SK-N-SH treated with all-trans-retinoic acid at 6 μM for 48 hours (cell line): Measurements from ENCODE around the gene PRRG4.

Experiments
- ATAC-seq: fragments of 200-7000 bp; cut with Tn5 transposase; 3 replicates; pipeline ENCODE4 v1.9.1; 2020; ENCODE audit warnings: mild to moderate bottlenecking, moderate library complexity
- ARNTL ChIP-seq: fragments of 450-650 bp; formaldehyde crosslinking; IDR thresholded peaks from 2 replicates; pipeline ENCODE4 v1.5.0; 2020; ENCODE audit warnings: low read depth, mild to moderate bottlenecking, moderate library complexity, borderline replicate concordance
- CSDC2 ChIP-seq: fragments of 250-450 bp; sonication (Bioruptor Pico); IDR thresholded peaks from 2 replicates; pipeline ENCODE4 v1.5.0; 2020; ENCODE audit warnings: mild to moderate bottlenecking, moderate library complexity
- ESRRG ChIP-seq: fragments of 250-450 bp; sonication (Bioruptor Pico); IDR thresholded peaks from 2 replicates; pipeline ENCODE4 v1.6.1; 2021; ENCODE audit warnings: mild to moderate bottlenecking
- GLIS3 ChIP-seq: fragments of 250-450 bp; sonication (Bioruptor Pico); IDR thresholded peaks from 2 replicates; pipeline ENCODE4 v1.5.0; 2020; ENCODE audit warnings: mild to moderate bottlenecking, moderate library complexity
- ISL1 ChIP-seq: fragments of 250-450 bp; sonication (Bioruptor Pico); IDR thresholded peaks from 2 replicates; pipeline ENCODE4 v2.1.2; 2022; ENCODE audit warnings: mild to moderate bottlenecking, moderate library complexity
- OSR1 ChIP-seq: fragments of 250-450 bp; sonication (Bioruptor Pico); IDR thresholded peaks from 2 replicates; pipeline ENCODE4 v1.8.0; 2022; ENCODE audit warnings: moderate library complexity, mild to moderate bottlenecking, inconsistent platforms
- RARB ChIP-seq: fragments of 250-450 bp; sonication (Bioruptor Pico); IDR thresholded peaks from 2 replicates; pipeline ENCODE4 v1.8.0; 2021; ENCODE audit warnings: mild to moderate bottlenecking, moderate library complexity
- SNAI2 ChIP-seq: fragments of 250-450 bp; sonication (Bioruptor Pico); IDR thresholded peaks from 2 replicates; pipeline ENCODE4 v1.5.0; 2020; ENCODE audit warnings: mild to moderate bottlenecking, moderate library complexity
- TCF4 ChIP-seq: fragments of 250-450 bp; sonication (Bioruptor Pico); IDR thresholded peaks from 2 replicates; pipeline ENCODE4 v1.8.0; 2021; ENCODE audit warnings: mild to moderate bottlenecking, moderate library complexity, borderline replicate concordance
- TOX ChIP-seq: fragments of 250-450 bp; sonication (Bioruptor Pico); IDR thresholded peaks from 2 replicates; pipeline ENCODE4 v1.8.0; 2021; ENCODE audit warnings: mild to moderate bottlenecking, moderate library complexity, borderline replicate concordance
- ZC3H10 ChIP-seq: fragments of 250-450 bp; sonication (Bioruptor Pico); IDR thresholded peaks from 2 replicates; pipeline ENCODE4 v1.5.1; 2021; ENCODE audit warnings: mild to moderate bottlenecking, moderate library complexity
- ZFP3 ChIP-seq: fragments of 250-450 bp; sonication (Bioruptor Pico); IDR thresholded peaks from 2 replicates; pipeline ENCODE4 v1.5.0; 2020; ENCODE audit warnings: mild to moderate bottlenecking, moderate library complexity
- ZFP30 ChIP-seq: fragments of 450-650 bp; formaldehyde crosslinking; IDR thresholded peaks from 2 replicates; pipeline ENCODE4 v1.5.0; 2022; ENCODE audit warnings: mild to moderate bottlenecking, moderate library complexity
- ZNF565 ChIP-seq: fragments of 450-650 bp; formaldehyde crosslinking; conservative IDR thresholded peaks from 2 replicates; pipeline ENCODE4 v1.5.0; 2020; ENCODE audit warnings: low read depth, mild to moderate bottlenecking, moderate library complexity
- ZNF70 ChIP-seq: fragments of 450-650 bp; formaldehyde crosslinking; IDR thresholded peaks from 2 replicates; pipeline ENCODE4 v1.5.0; 2020; ENCODE audit warnings: mild to moderate bottlenecking, moderate library complexity
- ZNF8 ChIP-seq: fragments of 450-650 bp; formaldehyde crosslinking; IDR thresholded peaks from 2 replicates; pipeline ENCODE4 v1.5.0; 2020; ENCODE audit warnings: mild to moderate bottlenecking, moderate library complexity
- TF ChIP-seq, protein P1 (sequence below): fragments of 250-450 bp; sonication (Bioruptor Pico); IDR thresholded peaks from 2 replicates; pipeline ENCODE4 v1.8.0; 2021; ENCODE audit warnings: low read depth, mild to moderate bottlenecking, moderate library complexity, borderline replicate concordance
- TF ChIP-seq, protein P2 (sequence below): fragments of 250-450 bp; sonication (Bioruptor Pico); IDR thresholded peaks from 2 replicates; pipeline ENCODE4 v1.5.1; 2020; ENCODE audit warnings: low read depth, mild to moderate bottlenecking, moderate library complexity
- TF ChIP-seq, protein P3 (sequence below): fragments of 250-450 bp; sonication (Bioruptor Pico); IDR thresholded peaks from 2 replicates; pipeline ENCODE4 v1.8.0; 2020; ENCODE audit warnings: mild to moderate bottlenecking, moderate library complexity, borderline replicate concordance
- TF ChIP-seq, protein P4 (sequence below): fragments of 250-450 bp; sonication (Bioruptor Pico); IDR thresholded peaks from 2 replicates; pipeline ENCODE4 v1.5.1; 2021; ENCODE audit warnings: mild to moderate bottlenecking, moderate library complexity
- TF ChIP-seq, protein P5 (sequence below): fragments of 250-450 bp; sonication (Bioruptor Pico); IDR thresholded peaks from 2 replicates; pipeline ENCODE4 v1.5.0; 2020; ENCODE audit warnings: mild to moderate bottlenecking, moderate library complexity

Gene PRRG4

DNA sequence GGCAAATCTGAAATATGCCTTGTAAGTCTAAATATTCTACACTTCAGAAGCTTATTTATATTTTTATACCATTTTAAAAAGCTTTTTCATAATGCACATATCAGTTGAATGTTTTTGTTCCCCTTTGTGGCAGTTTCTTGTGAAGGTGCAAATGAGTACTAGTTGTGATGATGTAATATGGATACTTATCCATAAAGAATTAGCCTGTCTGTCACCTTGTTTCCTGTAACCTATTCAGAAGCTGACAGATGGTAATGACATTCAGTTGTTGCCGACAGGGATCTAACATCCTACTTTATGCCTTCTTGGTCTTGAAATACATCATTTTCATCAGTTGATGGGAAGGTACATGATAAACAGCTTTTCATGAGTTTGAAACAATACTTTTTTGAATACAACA, 65.7 kb downstream of the PRRG4 start:
- TF ChIP-seq ZFP3 (CRISPR knock-in tag): no peak
- ATAC-seq: no peak

DNA sequence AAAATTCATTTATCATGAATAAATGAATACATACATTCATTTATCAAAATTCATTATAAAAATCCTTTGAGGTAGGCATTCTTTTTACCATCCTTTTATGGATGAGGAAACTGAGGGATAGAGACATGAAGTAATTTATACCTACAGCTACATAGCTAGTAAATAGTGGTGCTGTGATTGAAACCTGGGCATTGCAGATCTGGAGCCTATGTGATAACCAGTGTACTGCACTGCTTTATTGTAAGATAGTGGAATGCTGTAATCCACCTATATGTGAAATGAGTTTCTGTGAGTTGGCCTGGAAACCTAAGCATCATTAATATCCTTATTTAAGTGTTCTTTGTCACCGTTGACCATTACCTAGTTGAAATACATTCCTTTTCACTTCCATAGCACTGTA, 67.4 kb downstream of the PRRG4 start:
- no peak for ATAC-seq
- TF ChIP-seq ZFP3 (CRISPR knock-in tag): no peak
- no peak for TF ChIP-seq CSDC2 (CRISPR knock-in tag)
- TF ChIP-seq, protein P1, sequence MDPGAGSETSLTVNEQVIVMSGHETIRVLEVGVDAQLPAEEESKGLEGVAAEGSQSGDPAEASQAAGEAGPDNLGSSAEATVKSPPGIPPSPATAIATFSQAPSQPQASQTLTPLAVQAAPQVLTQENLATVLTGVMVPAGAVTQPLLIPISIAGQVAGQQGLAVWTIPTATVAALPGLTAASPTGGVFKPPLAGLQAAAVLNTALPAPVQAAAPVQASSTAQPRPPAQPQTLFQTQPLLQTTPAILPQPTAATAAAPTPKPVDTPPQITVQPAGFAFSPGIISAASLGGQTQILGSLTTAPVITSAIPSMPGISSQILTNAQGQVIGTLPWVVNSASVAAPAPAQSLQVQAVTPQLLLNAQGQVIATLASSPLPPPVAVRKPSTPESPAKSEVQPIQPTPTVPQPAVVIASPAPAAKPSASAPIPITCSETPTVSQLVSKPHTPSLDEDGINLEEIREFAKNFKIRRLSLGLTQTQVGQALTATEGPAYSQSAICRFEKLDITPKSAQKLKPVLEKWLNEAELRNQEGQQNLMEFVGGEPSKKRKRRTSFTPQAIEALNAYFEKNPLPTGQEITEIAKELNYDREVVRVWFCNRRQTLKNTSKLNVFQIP: no peak
- TF ChIP-seq ARNTL (CRISPR knock-in tag): no peak
- no peak for TF ChIP-seq SNAI2 (CRISPR knock-in tag)
- no peak for TF ChIP-seq ESRRG (CRISPR knock-in tag)
- TF ChIP-seq ZNF8 (CRISPR knock-in tag): no peak
- TF ChIP-seq ZFP30 (CRISPR knock-in tag): no peak
- no peak for TF ChIP-seq TOX (CRISPR knock-in tag)
- TF ChIP-seq ZNF565 (CRISPR knock-in tag): no peak
- TF ChIP-seq, protein P2, sequence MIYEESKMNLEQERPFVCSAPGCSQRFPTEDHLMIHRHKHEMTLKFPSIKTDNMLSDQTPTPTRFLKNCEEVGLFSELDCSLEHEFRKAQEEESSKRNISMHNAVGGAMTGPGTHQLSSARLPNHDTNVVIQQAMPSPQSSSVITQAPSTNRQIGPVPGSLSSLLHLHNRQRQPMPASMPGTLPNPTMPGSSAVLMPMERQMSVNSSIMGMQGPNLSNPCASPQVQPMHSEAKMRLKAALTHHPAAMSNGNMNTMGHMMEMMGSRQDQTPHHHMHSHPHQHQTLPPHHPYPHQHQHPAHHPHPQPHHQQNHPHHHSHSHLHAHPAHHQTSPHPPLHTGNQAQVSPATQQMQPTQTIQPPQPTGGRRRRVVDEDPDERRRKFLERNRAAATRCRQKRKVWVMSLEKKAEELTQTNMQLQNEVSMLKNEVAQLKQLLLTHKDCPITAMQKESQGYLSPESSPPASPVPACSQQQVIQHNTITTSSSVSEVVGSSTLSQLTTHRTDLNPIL: no peak
- TF ChIP-seq, protein P3, sequence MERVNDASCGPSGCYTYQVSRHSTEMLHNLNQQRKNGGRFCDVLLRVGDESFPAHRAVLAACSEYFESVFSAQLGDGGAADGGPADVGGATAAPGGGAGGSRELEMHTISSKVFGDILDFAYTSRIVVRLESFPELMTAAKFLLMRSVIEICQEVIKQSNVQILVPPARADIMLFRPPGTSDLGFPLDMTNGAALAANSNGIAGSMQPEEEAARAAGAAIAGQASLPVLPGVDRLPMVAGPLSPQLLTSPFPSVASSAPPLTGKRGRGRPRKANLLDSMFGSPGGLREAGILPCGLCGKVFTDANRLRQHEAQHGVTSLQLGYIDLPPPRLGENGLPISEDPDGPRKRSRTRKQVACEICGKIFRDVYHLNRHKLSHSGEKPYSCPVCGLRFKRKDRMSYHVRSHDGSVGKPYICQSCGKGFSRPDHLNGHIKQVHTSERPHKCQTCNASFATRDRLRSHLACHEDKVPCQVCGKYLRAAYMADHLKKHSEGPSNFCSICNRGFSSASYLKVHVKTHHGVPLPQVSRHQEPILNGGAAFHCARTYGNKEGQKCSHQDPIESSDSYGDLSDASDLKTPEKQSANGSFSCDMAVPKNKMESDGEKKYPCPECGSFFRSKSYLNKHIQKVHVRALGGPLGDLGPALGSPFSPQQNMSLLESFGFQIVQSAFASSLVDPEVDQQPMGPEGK (CRISPR knock-in tag): no peak
- TF ChIP-seq, protein P4, sequence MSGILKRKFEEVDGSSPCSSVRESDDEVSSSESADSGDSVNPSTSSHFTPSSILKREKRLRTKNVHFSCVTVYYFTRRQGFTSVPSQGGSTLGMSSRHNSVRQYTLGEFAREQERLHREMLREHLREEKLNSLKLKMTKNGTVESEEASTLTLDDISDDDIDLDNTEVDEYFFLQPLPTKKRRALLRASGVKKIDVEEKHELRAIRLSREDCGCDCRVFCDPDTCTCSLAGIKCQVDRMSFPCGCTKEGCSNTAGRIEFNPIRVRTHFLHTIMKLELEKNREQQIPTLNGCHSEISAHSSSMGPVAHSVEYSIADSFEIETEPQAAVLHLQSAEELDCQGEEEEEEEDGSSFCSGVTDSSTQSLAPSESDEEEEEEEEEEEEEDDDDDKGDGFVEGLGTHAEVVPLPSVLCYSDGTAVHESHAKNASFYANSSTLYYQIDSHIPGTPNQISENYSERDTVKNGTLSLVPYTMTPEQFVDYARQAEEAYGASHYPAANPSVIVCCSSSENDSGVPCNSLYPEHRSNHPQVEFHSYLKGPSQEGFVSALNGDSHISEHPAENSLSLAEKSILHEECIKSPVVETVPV (CRISPR knock-in tag): no peak
- TF ChIP-seq, protein P5, sequence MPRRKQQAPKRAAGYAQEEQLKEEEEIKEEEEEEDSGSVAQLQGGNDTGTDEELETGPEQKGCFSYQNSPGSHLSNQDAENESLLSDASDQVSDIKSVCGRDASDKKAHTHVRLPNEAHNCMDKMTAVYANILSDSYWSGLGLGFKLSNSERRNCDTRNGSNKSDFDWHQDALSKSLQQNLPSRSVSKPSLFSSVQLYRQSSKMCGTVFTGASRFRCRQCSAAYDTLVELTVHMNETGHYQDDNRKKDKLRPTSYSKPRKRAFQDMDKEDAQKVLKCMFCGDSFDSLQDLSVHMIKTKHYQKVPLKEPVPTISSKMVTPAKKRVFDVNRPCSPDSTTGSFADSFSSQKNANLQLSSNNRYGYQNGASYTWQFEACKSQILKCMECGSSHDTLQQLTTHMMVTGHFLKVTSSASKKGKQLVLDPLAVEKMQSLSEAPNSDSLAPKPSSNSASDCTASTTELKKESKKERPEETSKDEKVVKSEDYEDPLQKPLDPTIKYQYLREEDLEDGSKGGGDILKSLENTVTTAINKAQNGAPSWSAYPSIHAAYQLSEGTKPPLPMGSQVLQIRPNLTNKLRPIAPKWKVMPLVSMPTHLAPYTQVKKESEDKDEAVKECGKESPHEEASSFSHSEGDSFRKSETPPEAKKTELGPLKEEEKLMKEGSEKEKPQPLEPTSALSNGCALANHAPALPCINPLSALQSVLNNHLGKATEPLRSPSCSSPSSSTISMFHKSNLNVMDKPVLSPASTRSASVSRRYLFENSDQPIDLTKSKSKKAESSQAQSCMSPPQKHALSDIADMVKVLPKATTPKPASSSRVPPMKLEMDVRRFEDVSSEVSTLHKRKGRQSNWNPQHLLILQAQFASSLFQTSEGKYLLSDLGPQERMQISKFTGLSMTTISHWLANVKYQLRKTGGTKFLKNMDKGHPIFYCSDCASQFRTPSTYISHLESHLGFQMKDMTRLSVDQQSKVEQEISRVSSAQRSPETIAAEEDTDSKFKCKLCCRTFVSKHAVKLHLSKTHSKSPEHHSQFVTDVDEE: no peak
- no peak for TF ChIP-seq ZC3H10
- TF ChIP-seq GLIS3 (CRISPR knock-in tag): no peak

DNA sequence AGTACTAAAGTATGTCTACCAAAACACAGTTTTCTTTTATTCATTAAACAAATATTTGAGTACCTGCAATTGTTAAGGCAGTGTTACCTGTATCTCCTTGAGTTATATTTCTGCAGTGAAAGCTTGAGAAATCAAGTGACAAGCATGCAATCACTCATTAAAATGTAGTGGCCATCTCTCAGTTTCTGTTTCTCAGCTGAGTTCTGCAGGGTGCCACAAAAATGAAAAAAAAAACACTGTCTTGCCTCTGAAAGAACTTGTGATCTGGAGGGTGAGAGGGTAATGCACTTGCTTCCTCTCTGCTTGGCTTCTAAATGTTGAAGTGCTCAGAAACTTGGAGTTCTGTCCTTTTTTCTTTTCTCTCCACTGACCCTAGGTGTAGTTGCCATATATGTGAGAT, 69.7 kb downstream of the PRRG4 start:
- ATAC-seq: no peak
- TF ChIP-seq CSDC2 (CRISPR knock-in tag) (no peak), ARNTL (CRISPR knock-in tag) (no peak), OSR1 (CRISPR knock-in tag) (no peak), ESRRG (CRISPR knock-in tag) (no peak), ZNF8 (CRISPR knock-in tag) (no peak), TOX (CRISPR knock-in tag) (no peak), ZFP30 (CRISPR knock-in tag) (no peak), GLIS3 (CRISPR knock-in tag) (no peak), ISL1 (CRISPR knock-in tag) (no peak), SNAI2 (CRISPR knock-in tag) (no peak), RARB (CRISPR knock-in tag) (no peak), ZC3H10 (no peak), ZNF565 (CRISPR knock-in tag) (no peak), ZNF70 (no peak), TCF4 (CRISPR knock-in tag) (no peak)
- TF ChIP-seq, protein P3 (CRISPR knock-in tag): no peak
- TF ChIP-seq, protein P4 (CRISPR knock-in tag): no peak
- TF ChIP-seq, protein P1: no peak
- TF ChIP-seq, protein P2: no peak
- TF ChIP-seq, all 23 proteins: peak for 0
